GM18907 (cell line): ENCODE data around the gene CCL5.

Experiments used
- ATAC-seq: cut with Tn5 transposase; IDR thresholded peaks from one replicate; pipeline ENCODE4 v1.9.1; 2021; ENCODE audit warnings: mild to moderate bottlenecking, moderate library complexity; ENCODE audit not compliant: unreplicated experiment

Gene CCL5

DNA sequence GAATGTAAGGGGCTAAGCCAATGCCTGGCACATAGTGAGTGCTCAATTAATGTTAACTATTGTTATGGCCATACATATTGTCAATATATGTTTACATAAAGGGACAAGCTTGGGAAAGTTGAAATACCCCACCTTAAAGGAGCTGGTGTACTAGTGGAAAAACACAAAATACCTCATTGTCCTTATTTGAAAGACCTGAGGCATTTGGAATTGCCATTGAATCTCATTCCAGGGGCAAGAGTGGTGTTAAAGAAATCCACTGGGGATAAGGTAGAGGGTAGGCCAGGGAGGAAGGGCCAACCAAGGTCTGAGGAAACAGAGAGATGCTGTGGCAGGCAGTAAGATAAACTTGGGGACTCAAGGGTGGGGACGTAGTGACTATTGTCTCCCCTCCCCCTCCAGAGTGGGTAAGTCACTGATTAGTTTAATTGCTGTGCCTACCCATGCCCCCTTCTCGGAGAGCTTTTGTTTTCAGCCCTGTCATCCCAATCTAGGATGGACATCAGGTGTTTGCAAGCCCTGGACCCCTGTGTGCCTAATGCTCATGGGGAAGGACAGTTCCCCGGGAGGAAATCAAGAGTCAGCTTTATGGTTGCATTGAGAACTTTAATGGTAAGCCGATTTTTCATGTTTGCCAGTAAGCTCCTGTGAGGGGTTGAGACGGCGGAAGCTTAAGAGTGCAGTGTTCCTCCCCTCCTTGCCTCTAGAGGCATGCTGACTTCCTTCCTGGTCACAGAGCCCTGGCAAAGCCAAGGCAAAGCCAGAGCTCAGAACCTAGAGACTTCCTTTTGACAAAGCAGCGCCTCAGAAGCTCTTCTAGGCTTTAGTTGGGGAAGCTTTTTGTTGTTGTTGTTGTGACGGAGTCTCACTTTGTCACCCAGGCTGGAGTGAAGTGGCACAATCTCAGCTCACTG is 9.0 kb downstream of the CCL5 start:
- ATAC-seq, result no peak

DNA sequence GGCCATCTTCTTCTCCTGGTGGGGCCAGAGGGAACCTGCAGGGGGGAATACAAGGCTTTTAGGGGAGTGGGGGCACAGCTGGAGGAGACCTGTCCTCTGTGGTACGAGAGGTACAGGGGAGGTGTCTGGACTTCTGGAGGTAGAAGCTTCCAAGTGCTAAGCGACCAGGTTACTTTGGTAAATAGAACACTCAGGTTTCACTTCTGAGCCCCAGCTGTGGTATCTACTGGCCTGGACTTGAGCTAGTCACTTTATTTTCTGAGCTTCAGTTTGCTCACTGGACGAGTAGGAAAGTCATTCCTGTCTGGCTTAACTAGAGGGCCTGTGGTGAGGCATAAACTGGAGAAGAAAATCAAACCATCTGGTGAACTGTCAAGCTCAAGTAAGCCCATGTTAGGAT is 11.4 kb downstream of the CCL5 start, which contains the start of gene HEATR9:
Gene HEATR9, minus strand, starts transcription at position 155 of the 400 bp plus-strand sequence. Its CDS starts 149 bp downstream, at position 6.
- no peak for ATAC-seq

DNA sequence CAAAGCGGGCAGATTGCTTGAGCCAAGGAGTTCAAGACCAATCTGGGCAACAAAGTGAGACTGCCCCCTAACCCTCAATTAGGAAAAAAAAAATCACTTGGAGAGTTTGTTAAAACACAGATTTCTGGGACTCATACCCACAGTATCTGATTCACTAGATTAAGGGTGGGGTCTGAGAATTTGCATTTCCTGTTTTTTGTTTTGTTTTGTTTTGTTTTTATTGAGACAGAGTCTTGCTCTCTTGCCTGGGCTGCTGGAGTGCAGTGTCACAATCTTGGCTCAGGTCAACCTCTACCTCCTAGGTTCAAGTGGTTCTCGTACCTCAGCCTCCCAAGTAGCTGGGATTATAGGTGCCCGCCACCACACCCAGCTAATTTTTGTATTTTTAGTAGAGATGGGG is 12.6 kb downstream of the CCL5 start:
- no peak for ATAC-seq

DNA sequence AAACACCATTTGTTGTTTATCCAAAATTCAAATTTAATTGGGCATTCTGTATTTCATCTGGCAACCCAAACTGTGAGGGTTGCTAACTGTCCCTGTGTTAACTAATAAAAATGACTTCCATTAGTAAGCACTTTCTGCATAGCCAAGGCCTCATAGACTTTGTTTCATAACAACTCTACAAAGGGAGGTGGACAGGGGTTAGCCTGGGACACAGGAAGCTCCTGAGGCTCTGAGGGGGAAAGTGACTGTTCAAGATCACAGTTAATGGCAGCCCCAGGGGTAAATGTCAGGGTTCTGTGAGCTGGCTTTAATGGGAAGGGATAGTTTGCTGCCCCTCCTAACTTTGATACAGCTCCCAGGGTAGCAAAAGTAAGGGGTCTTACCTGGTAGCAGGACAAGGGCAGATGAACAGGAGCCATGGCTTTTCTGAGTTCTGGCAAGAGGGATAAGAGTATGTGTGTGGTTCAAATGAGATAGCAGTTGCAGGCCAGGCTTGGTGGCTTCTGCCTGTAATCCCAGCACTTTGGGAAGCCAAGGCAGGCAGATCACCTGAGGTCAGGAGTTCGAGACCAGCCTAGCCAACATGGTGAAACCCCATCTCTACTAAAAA is 13.7 kb downstream of the CCL5 start:
- no peak for ATAC-seq

DNA sequence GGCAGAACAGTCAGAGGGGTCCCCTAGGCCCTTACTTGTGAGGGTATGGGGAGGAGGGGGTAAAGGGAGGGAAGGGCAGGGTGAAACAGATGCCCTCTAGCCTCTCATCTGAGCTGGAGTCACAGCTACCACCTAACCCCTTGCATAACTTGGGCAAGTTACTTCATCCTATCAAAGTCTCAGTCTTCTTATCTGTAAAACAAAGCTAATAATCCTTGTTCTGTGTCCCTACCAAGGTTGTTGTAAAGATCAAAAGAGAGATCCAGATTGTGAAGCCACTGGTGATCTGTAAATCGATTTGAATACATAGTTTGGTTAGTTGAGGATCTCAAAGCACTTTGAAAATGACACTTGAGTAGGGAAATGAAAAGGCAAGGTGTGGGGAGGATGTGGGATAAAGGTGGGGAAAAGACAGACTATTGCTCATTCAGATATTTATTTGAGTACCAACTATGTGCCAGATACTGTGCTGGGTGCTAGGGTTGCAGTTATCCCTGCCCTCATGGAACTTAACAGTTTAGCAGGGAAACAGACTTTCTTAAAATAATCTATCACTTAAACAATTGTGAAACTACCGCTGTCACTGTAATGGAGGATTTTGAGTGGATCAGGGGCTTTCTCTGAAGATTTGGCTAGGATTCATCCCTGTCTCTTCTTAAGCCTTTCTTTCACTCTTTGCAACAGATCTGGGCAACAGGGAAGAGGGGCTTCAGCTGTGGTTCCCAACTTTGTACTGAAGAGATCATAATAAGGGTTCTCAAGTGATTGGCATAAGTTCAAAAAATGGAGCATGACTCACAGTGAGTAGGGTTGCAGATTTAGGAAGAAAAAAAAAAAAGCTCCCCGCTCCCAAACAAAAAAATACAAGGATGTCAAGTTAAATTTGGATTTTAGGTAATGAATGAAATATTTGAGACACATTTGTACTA is 14.5 kb downstream of the CCL5 start:
- no peak for ATAC-seq

DNA sequence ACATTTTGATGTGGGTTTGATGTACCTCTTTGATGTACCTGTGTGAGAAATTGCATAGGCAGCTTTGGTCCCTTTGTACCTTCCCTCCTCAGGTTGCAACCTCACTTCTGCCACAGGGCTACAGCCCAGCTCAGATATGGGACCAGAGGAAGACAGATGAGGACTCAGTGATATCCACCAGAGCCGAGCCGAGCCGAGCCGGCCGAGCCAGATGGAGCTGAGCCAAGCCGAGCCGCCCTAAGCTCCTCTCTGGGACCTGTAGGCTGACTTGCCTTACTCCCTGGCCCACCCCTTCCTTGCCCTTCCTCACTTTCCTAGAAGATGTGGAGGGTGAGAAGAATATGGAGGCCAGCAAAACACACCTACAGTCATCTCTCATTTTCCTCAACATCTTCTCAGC is 15.3 kb downstream of the CCL5 start:
- ATAC-seq, result no peak

DNA sequence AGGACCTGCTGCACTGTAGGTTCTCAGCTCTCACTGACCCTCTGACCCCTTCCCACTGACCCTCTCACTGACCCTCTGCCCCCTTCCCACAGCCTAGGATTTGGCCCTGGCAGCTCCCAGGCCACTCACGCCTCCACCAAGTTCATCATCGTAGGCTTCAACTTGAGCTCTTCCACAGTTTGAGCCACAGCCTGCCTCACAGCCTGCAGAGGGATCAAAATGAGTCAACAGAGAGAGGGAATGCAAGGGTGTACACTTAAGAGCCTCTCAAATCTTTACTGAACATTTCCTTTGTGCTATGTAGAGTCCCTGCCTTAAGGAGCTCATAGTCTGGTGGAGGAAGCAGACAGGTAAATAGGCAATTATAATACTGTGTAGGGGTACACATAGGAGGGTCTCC is 23.6 kb downstream of the CCL5 start:
- no peak for ATAC-seq

DNA sequence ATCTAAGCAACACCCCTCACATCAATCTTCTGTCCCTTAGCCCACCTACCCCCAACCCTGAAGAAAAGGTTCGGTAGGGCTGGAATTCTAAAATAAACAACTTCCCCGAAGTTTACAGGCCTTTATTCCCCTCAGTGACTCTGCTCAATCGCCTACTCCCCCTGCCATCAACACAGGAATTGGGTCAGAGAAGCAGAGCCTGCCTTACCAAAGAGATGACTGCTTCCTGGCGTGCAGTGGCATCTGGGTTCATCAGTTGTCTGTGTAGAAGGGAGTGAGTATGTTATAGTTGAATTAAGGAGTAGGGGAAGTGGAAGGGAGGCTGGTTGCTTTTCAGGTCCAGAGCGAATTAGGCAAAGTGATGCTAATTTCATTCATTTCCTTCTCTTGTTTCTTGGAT is 24.2 kb downstream of the CCL5 start:
- no peak for ATAC-seq

DNA sequence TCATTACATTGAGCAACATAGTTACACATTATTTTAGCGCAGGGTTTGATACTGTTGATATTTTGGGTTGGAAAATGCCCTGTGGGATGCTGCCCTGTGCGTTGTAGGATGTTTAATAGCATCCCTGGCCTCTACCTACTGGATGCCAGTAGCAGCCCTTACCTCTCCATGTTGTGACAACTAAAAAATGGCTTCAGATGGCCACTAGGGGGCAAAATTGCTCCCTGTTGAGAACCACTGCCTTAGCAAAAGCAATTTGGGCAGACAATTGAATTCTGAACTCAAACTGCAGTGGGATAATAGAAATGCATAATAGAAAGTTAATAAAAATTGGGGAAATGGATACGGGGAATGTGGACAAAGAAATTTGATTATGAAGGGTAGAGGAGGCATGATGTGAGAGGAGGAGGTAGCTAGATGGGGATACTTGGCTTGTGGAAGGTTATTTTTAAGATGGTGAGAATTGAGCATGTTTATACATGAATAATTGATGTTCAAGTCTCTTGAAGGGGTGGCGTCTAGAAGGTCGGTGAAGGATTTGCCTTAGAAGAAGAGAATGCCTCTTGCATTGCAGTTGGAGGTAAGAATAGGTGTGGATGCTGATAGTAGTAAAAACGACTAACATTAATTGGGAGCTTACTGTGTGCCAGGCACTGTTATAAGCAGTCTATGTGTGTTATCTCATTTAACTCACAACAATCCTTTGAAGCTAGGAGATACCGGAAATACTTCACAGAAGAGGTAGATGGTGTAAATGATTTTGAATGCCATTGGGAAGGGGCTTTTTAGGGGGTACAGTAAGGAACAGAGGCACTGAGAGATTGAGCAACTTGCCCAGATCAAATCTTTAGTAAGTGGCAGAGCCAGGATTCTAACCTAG is 30.5 kb downstream of the CCL5 start:
- no peak for ATAC-seq

DNA sequence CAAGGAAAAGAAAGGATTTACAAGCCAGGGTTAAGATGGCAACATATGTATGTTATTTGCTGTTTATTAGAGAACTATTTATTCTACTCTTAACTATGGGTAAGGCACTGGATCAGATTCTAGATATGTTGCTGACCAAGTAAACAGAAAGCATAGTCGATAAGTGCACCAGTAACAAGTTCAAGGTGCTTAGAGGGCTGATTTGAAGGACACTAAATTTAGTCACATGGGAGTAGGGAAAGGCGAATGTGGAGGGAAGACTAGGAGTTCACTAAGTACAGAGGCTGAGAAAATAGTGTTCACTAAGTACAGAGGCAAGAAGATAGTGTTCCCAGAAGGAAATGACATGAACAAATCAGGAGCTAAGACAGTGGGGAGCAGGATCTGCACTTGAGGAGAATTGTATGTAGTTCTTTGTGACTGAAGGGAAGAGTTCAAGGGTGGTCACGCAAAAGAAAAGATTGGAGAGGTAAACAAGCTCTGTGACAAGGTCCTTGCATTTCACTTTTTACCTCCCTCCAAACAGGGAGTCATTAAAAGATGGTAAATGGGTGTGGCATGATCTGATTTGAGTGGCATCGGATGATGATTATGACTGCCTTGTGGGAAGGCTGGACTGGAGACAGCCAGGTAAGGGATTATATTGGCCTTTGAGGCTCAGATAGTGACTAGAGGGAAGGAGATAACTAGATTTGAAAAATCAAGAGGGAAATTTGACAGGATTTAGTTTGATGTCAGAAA is 32.4 kb downstream of the CCL5 start:
- ATAC-seq, result no peak

DNA sequence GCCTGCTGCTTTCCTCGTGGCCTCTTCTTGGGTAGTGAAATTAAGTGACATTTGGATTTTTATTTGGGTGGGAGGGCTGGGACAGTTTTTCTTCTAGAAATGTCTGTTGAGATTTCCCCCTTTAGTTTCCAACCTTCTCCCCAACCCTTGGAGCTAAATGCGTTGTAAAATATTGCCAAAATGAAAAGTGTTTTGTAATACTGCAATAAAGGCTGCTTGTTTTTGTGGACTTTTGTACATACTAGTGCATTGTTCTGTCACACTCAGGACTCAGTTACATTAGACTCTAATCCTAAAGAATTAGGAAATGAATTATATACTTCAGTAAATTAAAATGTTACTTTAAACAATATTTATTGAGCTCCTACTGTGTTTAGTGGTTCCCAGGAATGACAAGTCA is 33.2 kb downstream of the CCL5 start:
- ATAC-seq, result no peak

DNA sequence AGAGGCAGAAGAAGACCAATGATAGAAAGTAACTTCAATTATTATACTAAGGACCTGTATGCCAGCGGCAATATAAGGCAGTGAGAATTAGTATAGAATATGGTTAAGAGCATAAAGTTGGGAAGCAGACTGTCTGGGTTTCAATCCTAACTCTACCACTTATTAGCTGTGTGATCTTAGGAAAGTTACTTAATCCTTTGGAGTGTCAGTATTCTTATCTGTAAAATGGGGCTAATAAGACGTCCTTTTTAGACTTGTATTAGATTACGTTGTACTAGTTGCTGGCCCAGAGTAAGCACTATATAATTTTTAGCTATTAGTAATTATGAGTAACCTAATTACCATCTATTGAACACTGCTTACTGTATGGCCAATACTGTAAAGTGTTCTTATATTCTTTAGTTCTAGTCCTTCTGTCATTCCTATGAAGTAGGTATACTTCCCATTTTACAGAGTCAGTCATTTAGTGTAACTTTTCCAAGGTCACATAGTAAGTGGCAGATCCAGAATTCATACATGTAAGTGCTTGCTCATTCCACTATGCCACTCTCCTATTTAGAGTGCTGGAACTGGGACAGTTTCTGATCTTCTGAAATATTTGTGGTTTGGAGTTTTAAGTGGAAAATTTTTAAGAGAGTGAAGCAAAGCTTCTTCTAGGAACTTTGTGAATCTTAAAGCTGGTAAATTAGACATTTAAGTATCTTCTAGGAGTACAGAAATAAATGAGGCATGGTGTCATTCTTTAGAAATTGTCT is 33.9 kb downstream of the CCL5 start:
- ATAC-seq, result no peak

DNA sequence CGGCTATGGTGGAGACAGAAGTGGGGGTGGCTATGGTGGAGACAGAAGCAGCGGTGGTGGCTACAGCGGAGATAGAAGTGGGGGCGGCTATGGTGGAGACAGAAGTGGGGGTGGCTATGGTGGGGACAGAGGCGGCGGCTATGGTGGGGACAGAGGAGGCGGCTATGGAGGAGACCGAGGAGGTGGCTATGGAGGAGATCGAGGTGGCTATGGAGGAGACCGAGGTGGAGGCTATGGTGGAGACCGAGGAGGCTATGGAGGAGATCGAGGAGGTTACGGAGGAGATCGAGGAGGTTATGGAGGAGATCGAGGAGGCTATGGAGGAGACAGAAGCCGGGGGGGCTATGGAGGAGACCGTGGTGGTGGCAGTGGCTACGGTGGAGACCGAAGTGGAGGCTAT is 35.6 kb downstream of the CCL5 start:
- ATAC-seq, result no peak

DNA sequence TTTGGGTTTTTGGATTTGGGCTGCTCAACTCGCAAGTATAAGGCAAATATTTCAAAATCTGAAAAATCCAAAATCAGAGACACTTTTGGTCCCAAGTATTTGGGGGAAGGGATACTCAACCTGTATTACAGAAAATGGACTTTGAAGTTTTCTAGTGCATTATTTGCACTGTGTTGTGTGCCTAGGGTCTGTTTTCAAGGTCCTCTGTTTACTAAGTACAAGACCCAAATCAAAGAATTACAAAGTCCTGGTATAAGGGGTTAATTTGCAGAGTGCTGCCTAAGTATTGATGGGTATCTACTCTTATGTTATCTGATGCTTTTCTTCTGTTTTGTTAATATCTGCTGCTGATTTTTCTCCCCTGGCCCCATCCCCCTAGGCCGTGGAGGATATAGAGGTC is 36.5 kb downstream of the CCL5 start:
- no peak for ATAC-seq

DNA sequence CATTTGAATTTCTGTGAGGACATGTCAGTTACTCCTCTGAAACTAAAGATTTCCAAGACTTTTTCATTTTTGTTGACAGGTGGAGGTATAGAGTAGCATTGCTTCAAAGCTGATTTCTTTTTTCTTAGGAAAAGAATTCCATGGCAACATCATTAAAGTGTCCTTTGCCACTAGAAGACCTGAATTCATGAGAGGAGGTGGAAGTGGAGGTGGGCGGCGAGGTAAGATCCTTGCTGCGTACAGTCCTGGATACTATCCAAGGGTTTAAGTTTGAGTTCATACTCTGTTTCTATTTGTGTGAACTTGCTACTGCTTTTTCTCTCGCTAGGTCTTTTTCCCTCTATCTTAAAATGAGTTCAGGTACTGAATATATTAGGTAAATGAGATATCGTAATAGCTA is 37.9 kb downstream of the CCL5 start:
- ATAC-seq, result no peak

DNA sequence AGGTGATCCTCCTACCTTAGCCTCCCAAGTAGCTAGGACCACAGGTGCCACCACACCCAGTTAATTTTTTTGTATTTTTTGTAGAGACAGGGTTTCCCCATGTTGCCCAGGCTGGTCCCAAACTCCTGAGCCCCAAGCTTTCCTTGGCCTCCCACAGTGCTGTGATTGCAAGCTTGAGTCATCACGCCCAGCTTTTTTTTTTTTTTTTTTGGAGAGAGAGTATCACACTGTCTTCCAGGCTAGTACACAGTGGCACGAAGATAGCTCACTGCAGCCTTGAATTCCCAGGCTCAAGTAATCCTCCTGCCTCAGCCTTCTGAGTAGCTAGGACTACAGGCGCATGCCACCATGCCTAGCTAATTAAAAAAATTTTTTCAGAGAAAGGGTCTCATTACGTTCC is 38.7 kb downstream of the CCL5 start:
- no peak for ATAC-seq

DNA sequence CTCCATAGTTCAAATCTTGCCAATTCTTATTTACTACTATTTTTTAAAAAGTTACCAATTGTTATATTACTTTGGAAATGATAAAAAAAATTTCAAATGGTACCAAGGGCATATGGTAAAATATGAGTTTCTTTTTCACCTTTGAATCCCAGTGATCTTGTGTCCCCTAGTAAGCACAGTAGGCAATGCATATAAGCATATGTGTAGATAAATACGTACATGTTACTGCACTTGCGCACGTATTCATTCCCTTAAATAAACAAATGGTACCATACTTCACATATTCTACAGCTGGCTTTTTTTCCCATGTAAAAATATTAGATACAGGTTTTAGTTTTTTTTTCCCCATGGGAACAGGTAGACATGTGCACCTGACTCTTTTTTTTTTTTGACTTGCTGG is 39.1 kb downstream of the CCL5 start:
- ATAC-seq, result no peak

DNA sequence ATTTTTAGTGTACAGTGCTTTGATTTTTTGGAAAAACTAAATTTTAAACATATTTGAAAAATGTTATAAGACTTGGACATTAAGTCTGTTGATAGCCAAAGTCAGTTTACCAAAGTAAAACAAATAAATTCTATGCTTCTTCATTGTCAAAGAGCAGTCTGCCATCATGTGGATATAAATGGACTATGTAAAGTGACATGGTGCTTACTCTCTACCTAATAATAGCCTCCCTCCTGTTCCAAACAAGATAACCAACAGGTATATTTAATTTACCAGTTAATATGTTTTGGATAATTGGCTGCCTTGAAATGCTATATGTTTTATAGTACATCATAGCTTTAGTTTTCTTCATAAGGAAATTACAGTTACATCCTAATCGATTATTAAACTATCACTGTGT is 55.0 kb downstream of the CCL5 start:
- no peak for ATAC-seq
